ENCODE results near the gene SBSN.

Gene SBSN

GRCh38 chr19:35531291-35531690 is 3.2 kb upstream of the SBSN start:
- DNase-seq, result no peak

- DNase-seq, result no peak
Observed at GRCh38 chr19:35529241-35530218, 1.4 kb upstream of the SBSN start.

- DNase-seq, result no peak
Observed at GRCh38 chr19:35525873-35526272, 2.2 kb downstream of the SBSN start.

- DNase-seq, result no peak
Observed at GRCh38 chr19:35524181-35524837, 3.8 kb downstream of the SBSN start.

- DNase-seq, result no peak
Observed at GRCh38 chr19:35522745-35523327, 5.3 kb downstream of the SBSN start.

- no peak for DNase-seq
Observed at GRCh38 chr19:35521124-35521743, 6.9 kb downstream of the SBSN start.

- no peak for DNase-seq
Observed at GRCh38 chr19:35519291-35519690, 8.8 kb downstream of the SBSN start.

GRCh38 chr19:35518313-35518712 is 9.8 kb downstream of the SBSN start:
- DNase-seq, result no peak

- DNase-seq, result no peak
Observed at GRCh38 chr19:35517342-35517741, 10.8 kb downstream of the SBSN start.

- DNase-seq, result no peak
Observed at GRCh38 chr19:35516310-35516709, 11.8 kb downstream of the SBSN start.

- no peak for DNase-seq
Observed at GRCh38 chr19:35514282-35514809, 13.8 kb downstream of the SBSN start.

- no peak for DNase-seq
Observed at GRCh38 chr19:35513628-35514281, 14.4 kb downstream of the SBSN start, which contains the start of gene DMKN. Gene DMKN, minus strand, starts transcription at chr19:35513649. Its CDS starts 174 bp downstream, at chr19:35513475.

GRCh38 chr19:35512831-35513627 is 15.1 kb downstream of the SBSN start:
- no peak for DNase-seq

GRCh38 chr19:35511337-35511736 is 16.8 kb downstream of the SBSN start:
- DNase-seq, result no peak

GRCh38 chr19:35510626-35510964 is 17.5 kb downstream of the SBSN start:
- DNase-seq, result no peak

GRCh38 chr19:35509861-35510625 is 18.1 kb downstream of the SBSN start:
- peak; percentile 91 for DNase-seq

GRCh38 chr19:35509018-35509652 is 19.0 kb downstream of the SBSN start:
- peak; percentile 66 for DNase-seq

- DNase-seq, result no peak
Observed at GRCh38 chr19:35508129-35508528, 20.0 kb downstream of the SBSN start.

GRCh38 chr19:35507561-35507960 is 20.6 kb downstream of the SBSN start:
- no peak for DNase-seq

- no peak for DNase-seq
Observed at GRCh38 chr19:35506011-35506410, 22.1 kb downstream of the SBSN start.

All from activated CD8-positive, alpha-beta memory T cell treated with anti-CD3 and anti-CD28 coated beads for 24 hours (primary cell).